Measurements from ENCODE around the gene SLC35G2. TPM values are rescaled to one million over a fixed set of nuclear protein-coding genes. Genes with fewer than 3 reads are reported as not detected.

The SLC35G2 gene
- total and polyA plus RNA-seq, 2 experiments from 2014 or later: 1.5 to 1.6 TPM

DNA sequence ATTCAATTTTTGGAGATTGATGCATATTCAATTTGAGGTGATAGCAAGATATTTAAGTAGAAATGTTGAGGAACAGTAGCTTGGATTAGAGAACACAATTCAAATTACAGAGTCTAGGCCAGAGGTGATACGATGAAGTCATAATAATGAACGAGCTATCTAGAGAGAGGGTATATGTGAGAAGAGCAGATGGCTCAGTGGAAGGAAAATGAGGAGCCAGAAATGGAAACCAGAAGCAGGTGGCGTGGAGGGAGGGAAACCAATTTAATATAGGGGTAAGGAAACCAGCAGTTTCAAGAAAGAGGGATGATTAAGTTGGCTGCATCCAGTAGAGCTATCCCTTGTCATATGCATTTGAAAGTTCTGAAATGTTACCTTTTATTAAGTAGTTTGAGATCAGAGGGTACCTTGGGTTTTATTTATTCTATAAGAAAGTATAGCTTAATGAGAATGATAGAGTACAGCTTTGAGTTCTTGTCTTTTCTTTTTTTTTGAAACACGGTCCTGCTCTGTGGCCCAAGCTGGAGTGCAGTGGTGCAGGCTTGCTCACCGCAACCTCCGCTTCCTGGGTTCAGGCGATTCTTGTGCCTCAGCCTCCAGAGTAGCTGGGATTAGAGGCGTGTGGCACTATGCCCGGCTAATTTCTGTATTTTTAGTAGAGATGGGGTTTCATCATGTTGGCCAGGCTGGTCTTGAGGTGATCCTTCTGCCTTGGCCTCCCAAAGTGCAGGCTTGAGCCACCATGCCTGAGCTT, 65.2 kb downstream of the SLC35G2 start:
- Histone ChIP-seq H3K9me2 (replicated peaks; ENCODE audit: insufficient read depth) (no peaks in the 10 kb centered on the region), H3K36me3 (replicated peaks; ENCODE audit: insufficient read depth, low read depth) (no peaks in the 10 kb centered on the region), H3K79me2 (peaks cover 99% of the 10 kb centered on the region), H3K9me3 (ENCODE audit: low read depth) (no peaks in the 10 kb centered on the region), H2AFZ (no peak overlapping the region), H3K4me1 (ENCODE audit: insufficient read depth) (no peaks in the 10 kb centered on the region), H3K27ac (no peak overlapping the region), H3K4me3 (no peak overlapping the region), H3K27me3 (no peaks in the 10 kb centered on the region), H4K20me1 (ENCODE audit: insufficient read depth, poor library complexity, severe bottlenecking) (peaks cover 23% of the 10 kb centered on the region), H3K4me2 (no peak overlapping the region)
- no peak for DNase-seq (ENCODE audit: low spot score)
- 98% methylated on average over 9 of the region's 9 CpGs for WGBS (ENCODE audit: low lambda C conversion rate, missing lambda C conversion rate)
- TF ChIP-seq EZH2phosphoT487 (IDR thresholded peaks at IDR 0.05; ENCODE audit: low read depth, severe bottlenecking, unreplicated experiment) (no peak), EZH2 (IDR thresholded peaks at IDR 0.05; ENCODE audit: borderline replicate concordance) (no peak)
- TF ChIP-seq, protein P1, sequence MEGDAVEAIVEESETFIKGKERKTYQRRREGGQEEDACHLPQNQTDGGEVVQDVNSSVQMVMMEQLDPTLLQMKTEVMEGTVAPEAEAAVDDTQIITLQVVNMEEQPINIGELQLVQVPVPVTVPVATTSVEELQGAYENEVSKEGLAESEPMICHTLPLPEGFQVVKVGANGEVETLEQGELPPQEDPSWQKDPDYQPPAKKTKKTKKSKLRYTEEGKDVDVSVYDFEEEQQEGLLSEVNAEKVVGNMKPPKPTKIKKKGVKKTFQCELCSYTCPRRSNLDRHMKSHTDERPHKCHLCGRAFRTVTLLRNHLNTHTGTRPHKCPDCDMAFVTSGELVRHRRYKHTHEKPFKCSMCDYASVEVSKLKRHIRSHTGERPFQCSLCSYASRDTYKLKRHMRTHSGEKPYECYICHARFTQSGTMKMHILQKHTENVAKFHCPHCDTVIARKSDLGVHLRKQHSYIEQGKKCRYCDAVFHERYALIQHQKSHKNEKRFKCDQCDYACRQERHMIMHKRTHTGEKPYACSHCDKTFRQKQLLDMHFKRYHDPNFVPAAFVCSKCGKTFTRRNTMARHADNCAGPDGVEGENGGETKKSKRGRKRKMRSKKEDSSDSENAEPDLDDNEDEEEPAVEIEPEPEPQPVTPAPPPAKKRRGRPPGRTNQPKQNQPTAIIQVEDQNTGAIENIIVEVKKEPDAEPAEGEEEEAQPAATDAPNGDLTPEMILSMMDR (IDR thresholded peaks at IDR 0.05; ENCODE audit: poor library complexity): no peak

DNA sequence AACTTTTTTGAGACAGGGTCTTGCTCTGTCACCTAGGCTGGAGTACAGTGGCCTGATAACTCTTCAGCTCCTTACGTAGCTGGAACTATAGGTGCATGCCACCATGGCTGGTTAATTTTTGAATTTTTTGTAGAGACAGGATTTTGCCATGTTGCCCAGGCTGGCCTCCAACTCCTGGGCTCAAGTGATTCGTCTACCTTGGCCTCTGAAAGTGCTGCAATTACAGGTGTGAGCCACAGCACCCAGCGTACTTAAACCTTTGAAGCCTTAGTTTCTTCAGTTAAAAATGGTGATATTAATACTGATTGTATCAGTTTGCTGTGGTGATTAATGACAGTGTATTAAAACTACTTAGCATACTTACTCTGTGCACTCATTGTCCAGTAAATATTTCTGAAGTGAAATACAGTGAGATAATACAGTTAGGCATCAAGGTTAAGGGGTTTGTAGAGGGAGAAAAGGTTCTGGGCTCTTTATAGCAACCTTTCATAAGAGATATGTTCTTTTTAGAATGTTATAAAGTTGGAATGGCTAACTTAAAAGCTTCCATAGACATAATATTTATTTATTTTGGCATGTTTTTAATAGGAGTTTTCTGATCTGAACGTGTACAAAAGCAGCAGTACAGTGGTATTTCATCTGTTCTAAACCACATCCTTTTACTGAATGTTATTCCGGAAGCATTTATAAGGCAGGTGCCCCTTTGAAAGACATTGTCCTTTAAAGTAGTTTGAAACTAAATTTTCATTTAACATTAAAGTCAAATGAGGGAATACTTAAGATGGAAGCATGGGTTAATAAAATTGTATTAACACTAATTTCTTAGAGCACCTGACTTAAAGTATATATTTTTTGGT, 66.7 kb downstream of the SLC35G2 start:
- H4K20me1 ChIP-seq (ENCODE audit: insufficient read depth, poor library complexity, severe bottlenecking): peaks cover 23% of the 10 kb centered on the region
- H3K9me2 ChIP-seq (replicated peaks; ENCODE audit: insufficient read depth): no peaks in the 10 kb centered on the region
- H3K36me3 ChIP-seq (replicated peaks; ENCODE audit: insufficient read depth, low read depth): no peaks in the 10 kb centered on the region
- H3K79me2 ChIP-seq: peaks cover 96% of the 10 kb centered on the region
- no peak overlapping the region for H2AFZ ChIP-seq
- no peaks in the 10 kb centered on the region for H3K9me3 ChIP-seq (ENCODE audit: low read depth)
- no peak for TF ChIP-seq EZH2phosphoT487 (IDR thresholded peaks at IDR 0.05; ENCODE audit: low read depth, severe bottlenecking, unreplicated experiment)
- TF ChIP-seq, protein P1 (IDR thresholded peaks at IDR 0.05; ENCODE audit: poor library complexity): no peak
- TF ChIP-seq EZH2 (IDR thresholded peaks at IDR 0.05; ENCODE audit: borderline replicate concordance): no peak
- no peak overlapping the region for H3K4me3 ChIP-seq
- H3K4me2 ChIP-seq: no peak overlapping the region
- no peaks in the 10 kb centered on the region for H3K4me1 ChIP-seq (ENCODE audit: insufficient read depth)
- WGBS (ENCODE audit: low lambda C conversion rate, missing lambda C conversion rate): 88% methylated on average over 5 of the region's 5 CpGs
- no peak overlapping the region for H3K27ac ChIP-seq
- DNase-seq (ENCODE audit: low spot score): no peak
- H3K27me3 ChIP-seq: no peaks in the 10 kb centered on the region

DNA sequence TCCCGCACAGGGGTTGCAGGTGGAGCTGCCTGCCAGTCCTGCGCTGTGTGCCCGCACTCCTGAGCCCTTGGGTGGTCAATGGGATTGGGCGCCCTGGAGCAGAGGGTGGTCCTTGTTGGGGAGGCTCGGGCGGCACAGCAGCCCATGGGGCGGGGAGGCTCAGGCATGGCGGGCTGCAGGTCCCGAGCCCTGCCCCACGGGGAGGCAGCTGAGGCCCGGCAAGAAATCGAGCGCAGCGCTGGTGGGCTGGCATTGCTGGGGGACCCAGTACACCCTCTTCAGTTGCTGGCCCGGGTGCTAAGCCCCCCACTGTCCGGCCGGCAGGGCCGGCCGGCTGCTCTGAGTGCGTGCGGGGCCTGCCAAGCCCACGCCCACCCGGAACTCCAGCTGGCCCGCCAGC, 71.0 kb downstream of the SLC35G2 start:
- 97% methylated on average over 13 of the region's 24 CpGs for WGBS (ENCODE audit: low lambda C conversion rate, missing lambda C conversion rate)
- TF ChIP-seq, protein P1 (IDR thresholded peaks at IDR 0.05; ENCODE audit: poor library complexity): no peak
- TF ChIP-seq EZH2 (IDR thresholded peaks at IDR 0.05; ENCODE audit: borderline replicate concordance) (no peak), EZH2phosphoT487 (IDR thresholded peaks at IDR 0.05; ENCODE audit: low read depth, severe bottlenecking, unreplicated experiment) (no peak)

More for the DNA sequence above, 71.0 kb downstream of the SLC35G2 start:
- H3K27me3 ChIP-seq: no peaks in the 10 kb centered on the region
- H3K4me1 ChIP-seq (ENCODE audit: insufficient read depth): peaks cover 10% of the 10 kb centered on the region
- no peak overlapping the region for H3K27ac ChIP-seq
- H3K9me3 ChIP-seq (ENCODE audit: low read depth): no peaks in the 10 kb centered on the region
- peaks cover 14% of the 10 kb centered on the region for H4K20me1 ChIP-seq (ENCODE audit: insufficient read depth, poor library complexity, severe bottlenecking)
- no peaks in the 10 kb centered on the region for H3K36me3 ChIP-seq (replicated peaks; ENCODE audit: insufficient read depth, low read depth)
- no peak overlapping the region for H3K4me3 ChIP-seq
- H3K9me2 ChIP-seq (replicated peaks; ENCODE audit: insufficient read depth): no peaks in the 10 kb centered on the region
- no peak overlapping the region for H3K4me2 ChIP-seq
- H2AFZ ChIP-seq: no peak overlapping the region
- no peak for DNase-seq (ENCODE audit: low spot score)
- H3K79me2 ChIP-seq: peaks cover 96% of the 10 kb centered on the region

All from hepatocyte (in vitro differentiated cells).